ENCODE data around the gene THAP4.

THAP4 gene

GRCh38 chr2:241545523-241546473 is 91.2 kb downstream of the THAP4 start:
- no peaks in the 10 kb centered on the region for H3K36me3 ChIP-seq (replicated peaks; ENCODE audit: insufficient read depth, low read length)
- H3K9ac ChIP-seq (ENCODE audit: low read length) = no peak overlapping the region
- no peaks in the 10 kb centered on the region for H3F3A ChIP-seq (ENCODE audit: insufficient read depth, low read length)
- peaks cover 43% of the 10 kb centered on the region for H3K27me3 ChIP-seq (replicated peaks; ENCODE audit: insufficient read depth, low read length)
- H4K20me1 ChIP-seq (ENCODE audit: insufficient read depth, low read length) = no peaks in the 10 kb centered on the region
- TF ChIP-seq, protein P1, sequence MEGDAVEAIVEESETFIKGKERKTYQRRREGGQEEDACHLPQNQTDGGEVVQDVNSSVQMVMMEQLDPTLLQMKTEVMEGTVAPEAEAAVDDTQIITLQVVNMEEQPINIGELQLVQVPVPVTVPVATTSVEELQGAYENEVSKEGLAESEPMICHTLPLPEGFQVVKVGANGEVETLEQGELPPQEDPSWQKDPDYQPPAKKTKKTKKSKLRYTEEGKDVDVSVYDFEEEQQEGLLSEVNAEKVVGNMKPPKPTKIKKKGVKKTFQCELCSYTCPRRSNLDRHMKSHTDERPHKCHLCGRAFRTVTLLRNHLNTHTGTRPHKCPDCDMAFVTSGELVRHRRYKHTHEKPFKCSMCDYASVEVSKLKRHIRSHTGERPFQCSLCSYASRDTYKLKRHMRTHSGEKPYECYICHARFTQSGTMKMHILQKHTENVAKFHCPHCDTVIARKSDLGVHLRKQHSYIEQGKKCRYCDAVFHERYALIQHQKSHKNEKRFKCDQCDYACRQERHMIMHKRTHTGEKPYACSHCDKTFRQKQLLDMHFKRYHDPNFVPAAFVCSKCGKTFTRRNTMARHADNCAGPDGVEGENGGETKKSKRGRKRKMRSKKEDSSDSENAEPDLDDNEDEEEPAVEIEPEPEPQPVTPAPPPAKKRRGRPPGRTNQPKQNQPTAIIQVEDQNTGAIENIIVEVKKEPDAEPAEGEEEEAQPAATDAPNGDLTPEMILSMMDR (IDR thresholded peaks at IDR 0.05; ENCODE audit: low read length) = no peak
- TF ChIP-seq EZH2phosphoT487 (IDR thresholded peaks at IDR 0.05; ENCODE audit: low read length) (no peak), EZH2 (optimal IDR thresholded peaks at IDR 0.05; ENCODE audit: low read depth, low read length) (no peak)
- H3K9me3 ChIP-seq (replicated peaks; ENCODE audit: insufficient read depth, low read length) = no peaks in the 10 kb centered on the region
- no peaks in the 10 kb centered on the region for H3K79me2 ChIP-seq (ENCODE audit: low read length)
- no peak overlapping the region for H3K4me3 ChIP-seq (ENCODE audit: low read length)
- no peaks in the 10 kb centered on the region for H3K9me2 ChIP-seq (replicated peaks; ENCODE audit: insufficient read depth, low read length)
- H3K27ac ChIP-seq (ENCODE audit: low read length) = no peak overlapping the region
- no peaks in the 10 kb centered on the region for H3K4me1 ChIP-seq (ENCODE audit: low read length)
- H2AFZ ChIP-seq (ENCODE audit: low read length) = no peak overlapping the region
- no peak overlapping the region for H3K4me2 ChIP-seq (ENCODE audit: low read depth, low read length)
- no peak for DNase-seq

DNA sequence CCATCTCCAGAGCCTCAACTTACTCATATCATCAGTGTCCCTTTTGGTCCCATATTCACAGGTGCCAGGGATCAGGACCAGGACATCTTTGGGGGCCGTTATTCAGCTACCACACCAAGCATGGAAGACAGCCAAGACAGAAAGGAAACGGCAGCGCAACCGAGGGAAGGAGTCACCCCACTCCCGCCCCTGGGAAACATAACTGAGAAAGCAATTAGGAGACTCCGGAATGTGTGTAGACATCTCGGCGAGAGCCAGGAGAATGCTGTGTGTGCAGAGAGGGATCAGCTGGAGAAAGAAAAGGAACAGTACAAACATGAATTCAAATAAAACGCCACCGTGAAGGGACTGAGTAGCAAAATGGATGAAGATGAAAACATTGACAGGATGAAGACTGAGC is 91.9 kb downstream of the THAP4 start:
- Histone ChIP-seq H3K27me3 (replicated peaks; ENCODE audit: insufficient read depth, low read length) (peaks cover 36% of the 10 kb centered on the region), H3K9ac (ENCODE audit: low read length) (no peak overlapping the region), H3F3A (ENCODE audit: insufficient read depth, low read length) (no peaks in the 10 kb centered on the region), H4K20me1 (ENCODE audit: insufficient read depth, low read length) (no peaks in the 10 kb centered on the region), H3K4me1 (ENCODE audit: low read length) (no peaks in the 10 kb centered on the region), H2AFZ (ENCODE audit: low read length) (no peak overlapping the region), H3K9me3 (replicated peaks; ENCODE audit: insufficient read depth, low read length) (no peaks in the 10 kb centered on the region), H3K79me2 (ENCODE audit: low read length) (no peaks in the 10 kb centered on the region), H3K36me3 (replicated peaks; ENCODE audit: insufficient read depth, low read length) (no peaks in the 10 kb centered on the region), H3K4me3 (ENCODE audit: low read length) (no peak overlapping the region), H3K9me2 (replicated peaks; ENCODE audit: insufficient read depth, low read length) (no peaks in the 10 kb centered on the region), H3K27ac (ENCODE audit: low read length) (no peak overlapping the region), H3K4me2 (ENCODE audit: low read depth, low read length) (no peak overlapping the region)
- TF ChIP-seq EZH2 (optimal IDR thresholded peaks at IDR 0.05; ENCODE audit: low read depth, low read length) (no peak), EZH2phosphoT487 (IDR thresholded peaks at IDR 0.05; ENCODE audit: low read length) (no peak)
- TF ChIP-seq, protein P1 (IDR thresholded peaks at IDR 0.05; ENCODE audit: low read length) = no peak
- no peak for DNase-seq

DNA sequence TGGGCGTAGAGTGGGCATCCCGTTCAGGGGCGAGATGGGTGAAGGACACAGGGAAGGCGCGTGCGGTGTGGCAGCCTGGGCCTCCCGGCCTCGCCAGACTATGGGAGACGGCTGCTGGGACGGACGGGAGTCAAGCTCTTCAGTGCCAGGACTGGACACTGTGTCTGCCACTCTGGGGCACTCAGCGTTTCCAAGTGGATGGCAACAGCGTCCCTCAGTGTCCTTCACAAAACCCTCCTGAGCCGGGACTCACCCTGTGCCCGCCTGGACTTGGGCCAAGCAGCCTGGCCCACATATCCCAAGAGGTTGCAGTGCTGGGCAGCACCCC is 94.7 kb downstream of the THAP4 start:
- Histone ChIP-seq H3K9ac (ENCODE audit: low read length) (no peak overlapping the region), H3K4me2 (ENCODE audit: low read depth, low read length) (no peak overlapping the region), H3K9me3 (replicated peaks; ENCODE audit: insufficient read depth, low read length) (no peaks in the 10 kb centered on the region), H3K4me3 (ENCODE audit: low read length) (no peak overlapping the region), H3F3A (ENCODE audit: insufficient read depth, low read length) (no peaks in the 10 kb centered on the region), H3K27ac (ENCODE audit: low read length) (no peak overlapping the region), H2AFZ (ENCODE audit: low read length) (no peak overlapping the region), H3K36me3 (replicated peaks; ENCODE audit: insufficient read depth, low read length) (no peaks in the 10 kb centered on the region), H3K79me2 (ENCODE audit: low read length) (no peaks in the 10 kb centered on the region), H3K9me2 (replicated peaks; ENCODE audit: insufficient read depth, low read length) (no peaks in the 10 kb centered on the region), H3K27me3 (replicated peaks; ENCODE audit: insufficient read depth, low read length) (peaks cover 17% of the 10 kb centered on the region), H4K20me1 (ENCODE audit: insufficient read depth, low read length) (no peaks in the 10 kb centered on the region), H3K4me1 (ENCODE audit: low read length) (no peaks in the 10 kb centered on the region)
- DNase-seq = no peak
- TF ChIP-seq EZH2 (optimal IDR thresholded peaks at IDR 0.05; ENCODE audit: low read depth, low read length) (no peak), EZH2phosphoT487 (IDR thresholded peaks at IDR 0.05; ENCODE audit: low read length) (no peak)
- TF ChIP-seq, protein P1 (IDR thresholded peaks at IDR 0.05; ENCODE audit: low read length) = no peak

All from MM.1S (cell line).